ENCODE measurements around the gene KLHL21. TPM values are rescaled to one million over a fixed set of nuclear protein-coding genes. Genes with fewer than 3 reads are reported as not detected.

KLHL21 gene
- total and polyA plus RNA-seq, 9 of the 15 experiments (the other 6 are each of a cell fraction or from before 2014, with no cell fraction given), result 2.1 to 42.1 (median 17.5) TPM

DNA sequence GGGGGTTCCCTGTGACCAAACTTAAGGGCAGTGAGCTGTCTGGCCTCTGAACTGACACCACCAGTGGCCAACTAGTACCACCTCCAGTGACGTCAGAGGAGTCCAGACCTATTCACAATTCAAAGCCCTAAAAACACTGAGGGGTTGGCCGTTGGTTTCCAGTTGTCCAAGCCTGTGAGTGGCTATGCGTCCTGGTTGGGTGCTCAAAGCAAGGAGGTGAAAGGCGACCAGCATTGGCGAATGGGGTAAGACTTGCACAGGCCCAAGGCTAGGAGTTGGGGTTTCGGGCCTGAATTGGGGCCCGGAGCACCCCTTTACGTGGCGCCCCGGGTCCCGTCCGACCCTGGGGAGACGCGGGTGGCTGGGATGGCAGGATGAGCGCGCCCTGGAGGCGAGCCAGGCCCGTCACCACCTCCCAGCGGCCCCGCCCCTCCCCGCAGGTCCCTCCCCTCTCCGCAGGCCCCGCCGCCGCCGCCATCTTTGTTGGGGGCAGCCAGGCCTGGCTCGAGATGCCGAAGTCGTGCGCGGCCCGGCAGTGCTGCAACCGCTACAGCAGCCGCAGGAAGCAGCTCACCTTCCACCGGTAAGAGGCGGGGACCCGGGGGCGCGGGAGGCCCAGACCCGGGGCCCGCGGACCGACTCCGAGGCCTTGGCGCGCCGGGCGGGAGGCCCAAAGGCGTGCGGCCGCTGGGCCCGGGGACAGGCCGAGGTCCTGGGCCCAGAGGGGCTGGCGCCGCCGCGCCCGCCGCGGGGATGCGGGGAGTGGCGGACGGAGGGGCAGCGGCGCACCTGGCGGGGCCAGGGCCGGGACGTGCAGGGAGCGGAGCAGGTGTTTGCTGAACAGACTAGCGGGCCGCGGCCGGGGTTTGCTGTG is 22.3 kb upstream of the KLHL21 start, which contains the start of gene THAP3 (continued):
- TF ChIP-seq POLR2AphosphoS5 (IDR thresholded peaks at IDR 0.05; ENCODE audit: control insufficient read depth, insufficient read depth, low read depth, low read length) (peak; percentile 65; the same call in 1 of the 2 replicates), MTA2 (IDR thresholded peaks at IDR 0.05; ENCODE audit: low read depth) (no peak), MBD2 (IDR thresholded peaks at IDR 0.05; ENCODE audit: borderline replicate concordance, low read depth) (peak; percentile 85), SMAD1 (IDR thresholded peaks at IDR 0.05; ENCODE audit: low read depth, low read length, partially characterized antibody) (no peak), CC2D1A (IDR thresholded peaks at IDR 0.05) (no peak), MECOM (CRISPR knock-in tag; IDR thresholded peaks at IDR 0.05) (no peak), PHB2 (IDR thresholded peaks at IDR 0.05; ENCODE audit: low read depth) (no peak), GABPA (tag; conservative IDR thresholded peaks at IDR 0.05; ENCODE audit: low read depth) (peak; percentile 18; the same call in 1 of the 2 replicates), PHB (CRISPR knock-in tag; IDR thresholded peaks at IDR 0.05) (no peak; the same call in 1 of the 2 replicates), ZNF707 (CRISPR knock-in tag; conservative IDR thresholded peaks at IDR 0.05) (no peak), ILK (tag; IDR thresholded peaks at IDR 0.05; ENCODE audit: borderline replicate concordance, low read depth) (no peak), ESRRB (CRISPR knock-in tag; IDR thresholded peaks at IDR 0.05; ENCODE audit: borderline replicate concordance) (no peak), RBM34 (IDR thresholded peaks at IDR 0.05; ENCODE audit: borderline replicate concordance, insufficient read depth, low read length) (no peak), ZNF384 (IDR thresholded peaks at IDR 0.05; ENCODE audit: low read depth, low read length) (no peak), ZNF274 (IDR thresholded peaks at IDR 0.05; ENCODE audit: borderline replicate concordance, low read depth, low read length) (no peak)
- TF ChIP-seq, protein P1, sequence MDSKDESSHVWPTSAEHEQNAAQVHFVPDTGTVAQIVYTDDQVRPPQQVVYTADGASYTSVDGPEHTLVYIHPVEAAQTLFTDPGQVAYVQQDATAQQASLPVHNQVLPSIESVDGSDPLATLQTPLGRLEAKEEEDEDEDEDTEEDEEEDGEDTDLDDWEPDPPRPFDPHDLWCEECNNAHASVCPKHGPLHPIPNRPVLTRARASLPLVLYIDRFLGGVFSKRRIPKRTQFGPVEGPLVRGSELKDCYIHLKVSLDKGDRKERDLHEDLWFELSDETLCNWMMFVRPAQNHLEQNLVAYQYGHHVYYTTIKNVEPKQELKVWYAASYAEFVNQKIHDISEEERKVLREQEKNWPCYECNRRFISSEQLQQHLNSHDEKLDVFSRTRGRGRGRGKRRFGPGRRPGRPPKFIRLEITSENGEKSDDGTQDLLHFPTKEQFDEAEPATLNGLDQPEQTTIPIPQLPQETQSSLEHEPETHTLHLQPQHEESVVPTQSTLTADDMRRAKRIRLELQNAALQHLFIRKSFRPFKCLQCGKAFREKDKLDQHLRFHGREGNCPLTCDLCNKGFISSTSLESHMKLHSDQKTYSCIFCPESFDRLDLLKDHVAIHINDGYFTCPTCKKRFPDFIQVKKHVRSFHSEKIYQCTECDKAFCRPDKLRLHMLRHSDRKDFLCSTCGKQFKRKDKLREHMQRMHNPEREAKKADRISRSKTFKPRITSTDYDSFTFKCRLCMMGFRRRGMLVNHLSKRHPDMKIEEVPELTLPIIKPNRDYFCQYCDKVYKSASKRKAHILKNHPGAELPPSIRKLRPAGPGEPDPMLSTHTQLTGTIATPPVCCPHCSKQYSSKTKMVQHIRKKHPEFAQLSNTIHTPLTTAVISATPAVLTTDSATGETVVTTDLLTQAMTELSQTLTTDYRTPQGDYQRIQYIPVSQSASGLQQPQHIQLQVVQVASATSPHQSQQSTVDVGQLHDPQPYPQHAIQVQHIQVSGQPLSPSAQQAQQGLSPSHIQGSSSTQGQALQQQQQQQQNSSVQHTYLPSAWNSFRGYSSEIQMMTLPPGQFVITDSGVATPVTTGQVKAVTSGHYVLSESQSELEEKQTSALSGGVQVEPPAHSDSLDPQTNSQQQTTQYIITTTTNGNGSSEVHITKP (IDR thresholded peaks at IDR 0.05; ENCODE audit: partially characterized antibody), result peak; percentile 91
- TF ChIP-seq, protein P2, sequence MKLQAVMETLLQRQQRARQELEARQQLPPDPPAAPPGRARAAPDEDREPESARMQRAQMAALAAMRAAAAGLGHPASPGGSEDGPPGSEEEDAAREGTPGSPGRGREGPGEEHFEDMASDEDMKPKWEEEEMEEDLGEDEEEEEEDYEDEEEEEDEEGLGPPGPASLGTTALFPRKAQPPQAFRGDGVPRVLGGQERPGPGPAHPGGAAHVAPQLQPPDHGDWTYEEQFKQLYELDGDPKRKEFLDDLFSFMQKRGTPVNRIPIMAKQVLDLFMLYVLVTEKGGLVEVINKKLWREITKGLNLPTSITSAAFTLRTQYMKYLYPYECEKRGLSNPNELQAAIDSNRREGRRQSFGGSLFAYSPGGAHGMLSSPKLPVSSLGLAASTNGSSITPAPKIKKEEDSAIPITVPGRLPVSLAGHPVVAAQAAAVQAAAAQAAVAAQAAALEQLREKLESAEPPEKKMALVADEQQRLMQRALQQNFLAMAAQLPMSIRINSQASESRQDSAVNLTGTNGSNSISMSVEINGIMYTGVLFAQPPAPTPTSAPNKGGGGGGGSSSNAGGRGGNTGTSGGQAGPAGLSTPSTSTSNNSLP (IDR thresholded peaks at IDR 0.05; ENCODE audit: borderline replicate concordance, low read depth, low read length), result no peak
- TF ChIP-seq, protein P3, sequence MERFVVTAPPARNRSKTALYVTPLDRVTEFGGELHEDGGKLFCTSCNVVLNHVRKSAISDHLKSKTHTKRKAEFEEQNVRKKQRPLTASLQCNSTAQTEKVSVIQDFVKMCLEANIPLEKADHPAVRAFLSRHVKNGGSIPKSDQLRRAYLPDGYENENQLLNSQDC (CRISPR knock-in tag; IDR thresholded peaks at IDR 0.05), result no peak
- TF ChIP-seq, protein P4, sequence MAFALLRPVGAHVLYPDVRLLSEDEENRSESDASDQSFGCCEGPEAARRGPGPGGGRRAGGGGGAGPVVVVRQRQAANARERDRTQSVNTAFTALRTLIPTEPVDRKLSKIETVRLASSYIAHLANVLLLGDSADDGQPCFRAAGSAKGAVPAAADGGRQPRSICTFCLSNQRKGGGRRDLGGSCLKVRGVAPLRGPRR (CRISPR knock-in tag; IDR thresholded peaks at IDR 0.05), result no peak
- TF ChIP-seq, protein P5, sequence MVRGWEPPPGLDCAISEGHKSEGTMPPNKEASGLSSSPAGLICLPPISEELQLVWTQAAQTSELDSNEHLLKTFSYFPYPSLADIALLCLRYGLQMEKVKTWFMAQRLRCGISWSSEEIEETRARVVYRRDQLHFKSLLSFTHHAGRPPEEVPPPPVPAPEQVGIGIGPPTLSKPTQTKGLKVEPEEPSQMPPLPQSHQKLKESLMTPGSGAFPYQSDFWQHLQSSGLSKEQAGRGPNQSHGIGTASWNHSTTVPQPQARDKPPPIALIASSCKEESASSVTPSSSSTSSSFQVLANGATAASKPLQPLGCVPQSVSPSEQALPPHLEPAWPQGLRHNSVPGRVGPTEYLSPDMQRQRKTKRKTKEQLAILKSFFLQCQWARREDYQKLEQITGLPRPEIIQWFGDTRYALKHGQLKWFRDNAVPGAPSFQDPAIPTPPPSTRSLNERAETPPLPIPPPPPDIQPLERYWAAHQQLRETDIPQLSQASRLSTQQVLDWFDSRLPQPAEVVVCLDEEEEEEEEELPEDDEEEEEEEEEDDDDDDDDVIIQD (CRISPR knock-in tag; IDR thresholded peaks at IDR 0.05), result no peak
